ENCODE measurements around the gene TMEFF1.
"Not testable (repeated sequence)": the region's sequence is repeated elsewhere in the genome, so short reads cannot be mapped to it uniquely, and the experiment has no call there.

The TMEFF1 gene, protein sequence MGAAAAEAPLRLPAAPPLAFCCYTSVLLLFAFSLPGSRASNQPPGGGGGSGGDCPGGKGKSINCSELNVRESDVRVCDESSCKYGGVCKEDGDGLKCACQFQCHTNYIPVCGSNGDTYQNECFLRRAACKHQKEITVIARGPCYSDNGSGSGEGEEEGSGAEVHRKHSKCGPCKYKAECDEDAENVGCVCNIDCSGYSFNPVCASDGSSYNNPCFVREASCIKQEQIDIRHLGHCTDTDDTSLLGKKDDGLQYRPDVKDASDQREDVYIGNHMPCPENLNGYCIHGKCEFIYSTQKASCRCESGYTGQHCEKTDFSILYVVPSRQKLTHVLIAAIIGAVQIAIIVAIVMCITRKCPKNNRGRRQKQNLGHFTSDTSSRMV

DNA sequence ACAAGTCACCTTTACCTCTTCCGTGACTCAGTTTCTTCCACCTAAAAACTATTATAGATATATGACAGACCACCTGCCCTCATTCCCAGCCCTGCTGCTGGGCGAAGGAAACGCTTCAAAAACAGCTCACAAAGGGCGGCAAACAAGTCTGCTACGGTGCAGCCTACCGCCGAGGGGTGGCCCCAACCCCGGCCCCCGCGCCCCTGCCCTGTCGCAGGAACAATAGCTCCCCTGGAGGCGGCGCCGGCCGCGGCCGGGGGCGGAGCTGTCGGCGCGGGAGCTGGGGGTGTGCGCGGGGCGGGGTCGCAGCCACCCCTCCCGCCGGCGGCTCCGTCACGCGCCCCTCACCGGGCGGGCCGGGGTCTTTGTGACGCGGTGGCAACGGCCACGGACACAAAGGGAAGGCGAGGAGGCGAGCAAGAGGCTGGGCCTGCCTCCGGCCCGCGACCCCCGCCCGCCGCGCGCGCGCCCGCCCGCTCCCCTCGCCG, at the start of gene TMEFF1:
Gene TMEFF1 (plus strand): TSS at position 362 of the 488 bp plus-strand sequence. CDS start 396 bp downstream, outside the sequence.
- DNase-seq: peak in 1 of 4 experiments; percentile 1

DNA sequence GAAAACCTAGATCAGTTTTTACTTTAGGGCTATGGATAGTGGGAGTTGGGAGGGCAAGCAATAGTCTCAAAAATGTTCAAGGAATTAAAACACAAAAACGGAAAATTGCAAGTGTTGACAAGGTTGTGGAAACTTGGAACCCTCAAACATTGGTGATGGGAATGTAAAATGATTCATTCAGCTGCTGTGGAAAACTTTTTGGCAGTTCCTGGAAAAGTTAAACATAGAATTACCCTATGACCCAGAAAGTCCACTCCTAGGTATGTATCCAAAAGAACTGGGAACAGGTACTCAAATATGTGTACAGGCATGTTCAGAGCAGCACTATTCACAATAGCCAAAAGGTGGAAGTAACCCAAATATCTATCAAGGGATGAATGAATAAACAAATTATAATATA, 47.2 kb upstream of the TMEFF1 start:
- DNase-seq: no peak

DNA sequence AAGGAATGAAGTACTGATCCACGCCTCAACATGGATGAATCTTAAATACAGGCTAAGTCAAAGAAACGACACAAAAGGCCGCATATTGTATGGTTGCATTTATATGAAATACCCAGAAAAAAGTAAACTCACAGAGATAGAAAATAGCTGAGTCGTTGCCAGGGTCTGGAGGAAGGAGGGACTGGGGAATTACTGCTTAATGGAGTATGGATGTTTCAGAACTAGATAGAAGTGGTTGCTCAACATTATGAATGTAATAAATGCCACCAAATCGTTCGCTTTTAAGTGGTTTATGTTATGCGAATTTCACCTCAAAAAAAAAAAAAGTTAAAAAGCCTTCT, 46.8 kb upstream of the TMEFF1 start:
- no peak for DNase-seq

DNA sequence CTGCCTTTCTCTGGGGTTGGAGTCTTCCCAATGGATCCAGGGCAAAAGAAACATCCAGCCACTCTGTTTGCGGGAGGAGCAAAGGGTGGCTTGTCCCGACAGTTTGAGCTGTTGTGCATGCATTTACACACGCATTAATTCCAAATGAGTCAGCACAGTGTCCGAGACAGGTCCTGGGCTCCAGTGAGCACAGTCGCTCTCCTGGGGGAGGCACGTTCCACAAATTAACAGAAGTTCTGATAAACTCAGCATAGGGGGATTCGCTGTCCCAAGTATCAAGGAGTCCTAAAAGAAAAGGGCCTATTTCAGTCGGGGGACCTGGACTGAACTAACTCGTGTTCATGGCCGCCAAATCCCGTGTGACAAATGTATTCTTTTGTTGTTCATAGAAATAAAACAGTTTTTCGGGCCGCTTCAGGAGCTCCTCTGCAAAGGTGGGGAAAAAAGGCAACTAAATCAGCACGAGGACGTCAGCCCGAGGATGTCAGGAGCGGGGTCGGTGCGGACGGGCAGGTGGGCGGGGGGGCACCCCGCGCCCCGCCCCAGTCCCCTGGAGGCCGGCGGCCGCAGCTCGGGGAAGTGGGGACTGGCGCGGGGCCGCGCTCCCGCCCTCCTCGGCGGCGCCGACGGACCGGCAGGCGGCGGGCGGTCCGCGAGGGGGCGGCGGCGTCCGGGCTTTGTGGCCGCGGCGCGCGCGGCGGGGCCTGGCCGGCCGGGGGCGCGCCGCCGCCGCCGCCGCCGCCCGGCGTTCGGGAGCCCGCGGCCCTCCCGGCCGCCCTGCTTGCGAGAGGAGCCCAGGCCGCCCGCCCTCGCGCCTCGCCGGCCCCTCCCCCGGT, 46.2 kb upstream of the TMEFF1 start, which contains the start of gene MSANTD3:
Gene MSANTD3 (plus strand): TSS at position 614 of the 836 bp plus-strand sequence. CDS start 14,796 bp downstream, outside the sequence.
- peak in 2 of 4 experiments; percentile 19 to 23 for DNase-seq

DNA sequence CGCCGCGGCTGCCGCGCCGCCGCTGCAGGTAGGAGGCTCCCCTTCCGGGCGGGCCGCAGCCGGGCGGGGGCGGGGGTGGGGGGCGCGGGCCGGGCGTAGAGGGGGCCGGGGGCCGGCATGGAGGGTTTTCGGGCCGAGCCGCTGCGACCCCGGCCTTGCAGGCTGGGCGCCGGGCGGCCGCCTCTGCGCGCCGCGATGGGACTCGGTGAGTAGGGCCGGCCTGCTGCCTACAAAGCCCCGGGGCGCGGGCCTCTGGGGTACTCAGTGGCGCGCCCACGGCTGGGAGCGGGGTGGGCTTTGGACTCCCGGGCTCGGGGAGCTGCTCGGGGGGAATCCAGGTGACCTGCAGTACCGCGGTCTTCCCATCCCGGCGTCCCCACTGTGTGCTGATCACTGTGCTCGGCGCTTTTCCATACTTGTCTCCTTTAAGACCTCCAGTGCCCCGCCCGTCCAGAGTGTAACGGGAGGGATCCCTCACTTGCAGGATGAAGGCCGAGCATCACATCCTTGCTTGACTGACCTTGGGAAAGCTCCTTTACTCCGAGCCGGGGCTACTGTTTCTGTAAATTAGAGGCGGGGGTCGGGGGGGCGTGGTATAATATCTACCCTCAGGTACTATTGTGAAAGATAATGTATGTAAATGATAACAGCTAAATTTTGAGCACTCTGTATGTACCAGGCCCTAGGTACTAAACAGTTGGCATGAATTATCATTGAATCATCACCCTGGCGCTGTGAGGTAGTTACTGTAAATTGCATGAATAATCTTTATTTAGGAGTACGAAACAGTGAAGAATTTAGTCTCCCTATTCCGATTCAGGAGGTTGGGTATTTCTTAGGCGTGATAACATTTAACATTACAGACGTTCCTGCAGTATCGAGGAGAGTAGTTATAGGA, 45.3 kb upstream of the TMEFF1 start:
- DNase-seq: peak in 2 of 4 experiments; percentile 7 to 14

DNA sequence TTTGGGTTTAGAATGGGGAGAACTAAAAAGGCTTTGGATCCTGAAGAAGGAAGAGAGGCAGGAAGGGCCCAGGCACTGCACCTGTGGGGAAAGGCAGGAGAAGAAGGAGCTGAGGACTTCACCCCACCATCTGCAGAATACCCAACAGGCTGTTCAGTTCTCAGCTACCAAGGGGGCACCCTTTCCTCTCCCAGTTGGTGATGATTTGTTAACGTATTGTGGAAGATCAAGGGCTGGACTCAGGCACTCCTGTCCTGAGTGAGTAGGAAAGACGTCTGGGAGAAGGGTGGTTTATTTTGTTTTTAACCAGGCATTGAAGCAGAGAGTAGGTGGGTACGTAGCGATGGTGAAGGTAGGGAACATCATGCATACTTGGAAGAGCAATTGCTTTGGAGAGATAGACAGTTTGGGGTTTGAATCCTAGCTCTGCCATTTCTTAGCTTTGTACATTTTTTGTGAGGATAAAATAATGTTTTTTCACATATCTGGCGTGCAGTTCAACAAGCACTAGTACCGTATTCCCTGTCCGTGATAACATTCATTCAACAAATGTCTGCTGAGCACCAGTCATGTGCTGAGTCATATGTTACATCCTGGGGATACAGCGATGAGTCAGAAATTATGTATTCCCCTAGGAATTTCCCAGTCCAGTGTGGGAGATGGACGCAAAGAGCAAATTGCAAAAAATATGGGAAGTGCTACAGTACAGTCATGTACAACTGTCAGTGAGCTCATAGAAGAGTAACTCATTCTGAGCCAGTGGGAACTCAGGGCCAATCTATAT, 43.9 kb upstream of the TMEFF1 start:
- DNase-seq: no peak

DNA sequence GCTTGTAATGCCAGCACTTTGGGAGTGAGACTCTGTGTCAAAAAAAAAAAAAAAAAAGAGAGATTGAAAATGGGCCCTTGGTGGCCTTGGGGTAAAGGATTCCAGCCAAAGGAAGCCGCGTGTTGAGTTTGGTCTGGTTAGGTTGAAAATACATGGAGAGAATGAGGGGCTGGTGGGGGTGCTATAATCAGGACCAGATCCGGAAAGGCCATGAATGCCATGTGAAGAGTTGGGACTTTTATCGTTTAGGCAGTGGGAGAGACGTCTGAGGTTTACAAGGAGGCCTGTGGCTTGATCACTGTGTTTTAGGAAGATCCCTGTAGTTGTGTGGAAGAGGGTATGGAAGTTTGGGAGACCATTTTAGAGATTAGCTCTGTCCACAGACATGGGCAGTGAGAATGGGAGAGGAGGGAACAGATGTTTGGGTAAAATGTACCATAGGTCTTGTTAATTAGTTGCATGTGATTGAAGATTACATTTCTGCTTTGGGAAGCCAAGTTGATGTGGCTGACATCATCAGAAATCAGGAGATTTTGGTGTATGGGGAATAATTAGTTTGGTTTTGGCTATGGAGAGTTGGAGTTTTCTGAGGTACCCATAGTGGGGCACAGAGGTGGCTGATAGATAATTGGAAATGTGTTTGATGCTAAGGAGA, 42.5 kb upstream of the TMEFF1 start:
- DNase-seq: no peak

DNA sequence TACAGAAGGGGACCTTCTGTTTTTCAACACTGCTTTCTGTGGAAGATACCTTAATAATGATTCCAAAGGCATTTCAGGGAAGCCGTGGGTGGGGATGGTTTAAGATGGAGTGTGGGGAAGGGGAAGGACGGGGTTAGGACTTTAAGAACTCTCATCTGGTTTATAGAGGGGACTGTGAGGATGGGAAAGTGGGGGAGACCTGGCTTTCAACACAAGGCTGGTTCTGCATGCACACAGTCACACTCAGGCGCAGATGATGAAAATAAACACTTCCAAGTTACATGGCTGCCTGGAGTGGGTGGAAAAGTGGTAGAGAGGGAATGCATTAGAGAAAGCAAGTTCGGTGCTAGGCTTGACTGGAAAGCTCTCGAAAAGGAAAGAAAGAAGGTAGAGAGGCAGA, 41.1 kb upstream of the TMEFF1 start:
- DNase-seq: no peak

DNA sequence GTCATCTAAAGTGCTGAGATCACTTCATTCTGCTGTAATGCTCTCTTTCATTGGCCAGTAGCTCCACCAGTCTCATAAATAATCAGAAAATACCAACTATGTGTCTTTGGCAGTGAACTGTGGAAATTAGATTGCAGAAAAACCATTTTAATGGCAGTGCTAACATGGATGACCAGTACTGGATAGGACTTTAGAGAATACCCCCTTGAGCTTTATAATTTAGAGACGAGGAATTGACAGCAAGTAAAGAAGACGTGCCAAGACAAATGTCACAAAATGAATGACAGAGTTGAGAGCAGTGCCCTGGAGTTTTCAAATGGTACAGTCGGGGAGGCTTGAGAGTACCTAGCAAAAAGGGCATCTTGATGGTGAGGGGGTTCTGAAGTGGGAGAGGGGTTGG, 40.2 kb upstream of the TMEFF1 start:
- DNase-seq: no peak

DNA sequence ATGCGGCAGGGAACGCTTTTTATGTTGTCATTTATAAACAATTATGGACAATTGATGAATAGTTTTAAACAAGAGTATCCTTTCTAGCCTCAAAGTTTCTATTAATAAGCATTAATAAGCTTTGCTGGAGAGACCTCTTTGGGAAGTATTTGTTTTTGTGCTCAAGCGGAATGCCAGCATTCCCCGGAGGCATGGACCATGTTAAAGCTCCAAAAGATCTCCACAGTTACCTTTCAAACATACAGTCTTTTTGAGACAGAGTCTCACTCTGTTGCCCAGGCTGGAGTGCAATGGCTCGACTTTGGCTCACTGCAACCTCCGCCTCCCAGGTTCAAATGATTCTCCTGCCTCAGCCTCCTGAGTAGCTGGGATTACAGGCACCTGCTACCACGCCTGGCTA, 36.4 kb upstream of the TMEFF1 start:
- DNase-seq: no peak

DNA sequence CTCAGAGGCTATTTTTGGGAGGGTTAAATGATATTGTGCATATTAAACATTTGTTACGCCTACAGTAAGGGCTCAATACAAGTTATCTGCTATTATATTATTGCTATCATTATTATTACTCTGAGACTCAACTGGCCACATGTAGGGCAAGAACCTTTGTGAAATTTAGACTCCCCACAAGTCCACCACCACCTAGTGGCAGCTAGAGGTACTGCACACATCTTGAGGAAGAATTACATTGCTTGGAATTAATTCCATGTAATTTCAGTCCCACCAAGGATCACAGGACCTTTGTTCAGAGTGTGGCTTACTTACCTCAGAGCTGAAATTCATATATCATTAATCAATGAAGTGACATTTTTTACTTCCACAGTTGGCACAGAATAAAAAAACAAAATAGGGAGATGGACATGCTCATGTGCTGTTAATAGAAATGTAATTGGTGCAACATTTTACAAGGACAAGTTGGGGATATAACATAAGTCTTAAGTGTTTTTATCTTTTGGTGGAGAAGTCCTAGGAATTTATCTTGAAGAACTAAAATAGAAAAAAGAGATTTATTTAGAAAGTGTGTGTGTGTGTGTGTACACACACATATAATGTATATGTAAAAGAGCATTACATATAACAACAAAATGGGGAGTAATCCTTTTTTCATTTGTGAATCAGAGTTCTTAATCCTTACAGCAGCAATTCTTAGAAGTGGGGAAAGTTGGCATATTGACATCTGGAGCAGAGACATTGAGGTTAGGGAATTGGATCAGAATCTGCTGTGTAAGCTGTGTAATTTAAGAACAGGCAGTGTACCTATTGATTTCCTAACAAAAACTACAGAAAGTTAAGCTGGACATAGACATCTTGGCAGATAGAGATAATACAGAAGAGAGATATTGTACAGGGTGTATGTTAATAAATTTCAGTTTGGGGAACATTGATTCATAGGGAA, 34.8 kb upstream of the TMEFF1 start:
- peak; percentile 3 to 55 (median 33) for DNase-seq

DNA sequence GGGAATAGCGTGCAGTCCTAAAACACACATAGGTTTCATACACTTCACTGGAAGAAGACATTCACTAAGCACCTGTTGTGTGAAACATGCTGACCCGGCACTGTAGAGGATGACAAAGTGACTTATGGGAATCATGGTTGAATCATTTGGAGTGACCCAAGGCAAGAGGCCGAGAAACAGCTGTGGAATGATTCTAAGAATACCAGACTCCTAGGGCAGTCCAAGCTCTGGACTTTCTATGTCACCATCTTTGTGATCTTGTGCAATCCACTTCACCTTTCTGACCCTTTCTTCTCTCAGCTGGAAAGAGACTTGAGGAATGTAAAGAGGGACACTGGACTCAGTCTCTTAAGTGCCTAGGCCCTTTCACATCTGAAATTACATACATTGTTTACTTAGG, 32.9 kb upstream of the TMEFF1 start:
- no peak for DNase-seq

DNA sequence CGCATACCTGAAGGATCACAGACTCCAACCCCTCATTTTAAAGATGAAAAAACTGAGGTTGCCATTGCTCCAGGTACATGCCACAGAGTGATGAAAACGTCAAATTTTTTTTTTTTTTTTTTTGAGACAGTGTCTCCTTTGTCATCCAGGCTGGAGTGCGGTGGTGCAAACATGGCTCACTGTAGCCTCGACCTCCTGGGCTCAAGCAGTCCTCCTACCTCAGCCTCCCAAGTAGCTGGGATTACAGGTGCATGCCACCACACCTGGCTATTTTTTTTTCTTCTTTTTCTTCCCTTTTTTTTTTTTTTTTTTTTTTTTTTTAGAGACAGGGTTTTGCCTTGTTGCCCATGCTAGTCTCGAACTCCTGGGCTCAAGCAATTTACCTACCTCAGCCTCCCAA, 32.5 kb upstream of the TMEFF1 start:
- not testable (repeated sequence) for DNase-seq

DNA sequence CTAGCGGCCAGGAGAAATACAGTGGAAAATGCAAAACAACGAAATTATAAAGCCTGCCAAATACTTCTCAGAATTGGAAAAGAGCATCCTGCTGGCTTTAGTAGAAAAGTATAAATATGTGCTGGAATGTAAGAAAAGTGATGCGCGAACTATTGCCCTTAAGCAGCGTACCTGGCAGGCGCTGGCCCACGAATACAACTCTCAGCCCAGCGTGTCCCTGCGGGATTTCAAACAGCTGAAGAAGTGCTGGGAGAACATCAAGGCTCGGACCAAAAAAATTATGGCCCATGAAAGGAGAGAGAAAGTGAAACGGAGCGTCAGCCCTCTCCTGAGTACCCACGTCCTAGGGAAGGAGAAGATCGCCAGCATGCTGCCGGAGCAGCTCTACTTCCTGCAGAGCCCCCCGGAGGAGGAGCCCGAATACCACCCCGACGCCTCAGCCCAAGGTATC, 31.0 kb upstream of the TMEFF1 start:
- no peak for DNase-seq

DNA sequence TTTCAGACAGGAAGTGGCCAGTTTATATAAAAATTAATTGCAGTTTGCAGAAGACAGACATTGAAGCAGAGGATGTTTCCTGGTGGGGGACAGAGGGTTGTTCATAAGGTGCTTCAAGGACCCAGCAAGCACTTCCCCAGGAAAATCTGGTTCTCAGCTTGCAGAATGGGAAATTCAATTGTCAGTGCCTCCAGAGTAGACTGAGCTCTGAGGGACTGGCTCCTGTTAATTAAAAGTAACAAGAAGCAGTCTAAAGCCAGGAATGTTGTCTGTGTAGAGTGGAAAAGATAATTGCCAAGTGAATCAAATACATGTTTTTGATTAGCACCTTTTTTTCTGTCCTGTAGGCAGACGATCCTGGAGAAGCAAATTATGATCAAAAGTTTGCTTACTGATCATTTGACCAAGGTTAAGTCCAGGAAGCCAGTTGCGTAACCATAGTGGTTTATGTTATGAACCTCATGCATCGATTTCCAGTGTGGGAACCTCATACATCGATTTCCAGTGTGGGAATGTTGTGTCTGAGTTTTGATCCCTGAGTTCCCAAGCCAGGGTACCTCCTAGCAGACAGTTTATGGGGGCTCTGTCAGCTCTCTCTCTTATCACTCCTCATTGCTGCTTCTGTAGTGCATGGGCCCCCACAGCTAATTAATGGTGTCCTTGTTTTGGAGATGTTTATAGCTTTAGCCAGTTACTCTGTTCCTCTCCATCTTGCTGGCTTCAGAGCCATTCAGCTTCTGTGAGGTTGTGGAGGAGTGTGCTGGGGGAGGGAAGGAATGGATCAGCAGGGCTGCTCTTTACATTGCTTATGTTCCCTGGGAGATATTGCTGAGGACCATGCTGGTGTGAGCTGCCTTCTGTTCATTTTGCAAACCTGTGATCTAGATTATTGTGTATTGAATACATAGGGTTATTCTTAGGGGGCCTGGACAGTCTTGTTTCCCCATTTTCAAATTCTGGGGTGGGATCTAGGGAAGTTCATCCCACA, 28.9 kb upstream of the TMEFF1 start:
- DNase-seq: no peak

DNA sequence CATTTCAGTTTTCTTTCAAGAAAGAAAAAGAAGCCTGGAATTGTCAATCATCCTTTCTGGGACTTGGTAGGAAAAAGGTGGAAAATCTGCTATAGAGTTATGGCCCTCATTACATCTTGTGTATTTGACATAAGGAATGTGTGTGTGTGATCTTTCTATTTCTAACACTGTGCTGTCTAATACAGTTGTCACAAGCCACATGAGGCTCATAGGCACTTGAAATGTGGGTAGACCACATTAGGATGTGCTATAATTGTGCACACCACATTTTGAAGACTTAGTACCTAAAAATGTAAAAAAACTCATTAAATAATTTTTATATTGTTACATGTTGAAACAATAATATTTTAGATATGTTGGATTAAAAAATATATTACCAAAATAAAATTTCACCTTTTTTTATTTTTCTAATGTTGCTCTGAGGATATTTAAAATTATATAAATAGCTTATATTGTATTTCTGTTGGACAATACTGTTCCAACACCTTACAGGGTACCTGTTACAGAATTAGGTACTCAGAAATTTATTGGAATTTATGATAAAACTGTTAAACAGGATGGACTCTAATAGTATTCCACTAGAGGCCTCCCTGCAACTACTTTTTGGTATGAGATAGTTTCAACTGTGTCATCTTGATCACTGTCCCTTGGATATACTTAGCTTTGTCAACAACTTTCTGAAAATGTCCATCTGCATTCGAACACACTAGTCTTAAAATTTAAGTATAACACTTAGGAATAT, 27.6 kb upstream of the TMEFF1 start:
- no peak for DNase-seq

DNA sequence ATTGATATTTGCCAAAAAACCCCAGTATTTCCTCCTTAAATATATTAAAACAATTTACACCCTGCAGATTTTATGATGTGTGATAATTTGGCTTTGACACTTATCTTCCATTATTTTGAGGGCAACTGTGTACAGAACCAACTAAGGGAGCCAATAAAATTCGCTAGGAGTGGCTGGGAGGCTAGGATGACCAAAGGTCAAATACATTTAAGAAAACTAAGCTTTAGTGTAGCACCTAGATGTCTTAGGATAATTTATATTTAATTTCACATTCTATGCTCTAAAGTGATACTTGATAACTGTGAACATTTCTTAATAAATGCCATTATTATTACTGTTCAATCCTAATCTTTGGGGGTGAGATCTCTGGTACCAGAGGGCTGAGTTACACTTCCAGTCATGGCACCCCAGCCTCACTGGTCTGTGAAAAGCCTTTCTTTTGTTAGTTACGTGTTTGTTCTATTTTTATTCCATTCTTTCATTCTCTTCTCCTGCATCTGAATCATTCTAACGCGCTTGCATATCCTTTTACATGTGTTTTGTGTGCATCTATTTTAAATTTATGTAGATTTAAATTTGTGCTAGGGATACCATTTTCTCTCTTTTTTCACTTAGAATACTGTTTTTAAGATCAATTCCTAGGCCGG, 26.9 kb upstream of the TMEFF1 start:
- no peak for DNase-seq

DNA sequence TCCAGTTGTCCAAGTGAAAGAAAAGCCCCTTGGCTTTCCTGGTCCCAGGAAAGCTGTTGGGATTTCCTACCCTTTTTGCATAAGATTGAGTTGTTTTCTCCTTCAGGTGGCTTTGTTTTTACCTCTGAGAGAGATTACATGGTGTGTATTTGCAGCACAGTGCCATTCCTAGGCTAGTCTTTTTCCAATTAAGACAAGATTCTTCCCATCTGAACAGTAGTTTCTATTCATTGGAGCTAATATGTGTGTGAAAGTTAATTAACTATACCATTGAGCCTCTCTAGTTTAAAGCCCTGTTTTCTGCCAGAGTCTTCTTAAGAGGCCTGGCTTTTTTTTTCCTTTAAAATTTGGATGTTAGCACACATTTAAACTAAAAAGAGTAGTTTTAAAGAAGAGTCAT, 25.9 kb upstream of the TMEFF1 start:
- DNase-seq: no peak

All from activated CD4-positive, CD25-positive, alpha-beta regulatory T cell (primary cell).